NCI-H460 (cell line): ENCODE measurements around the gene PDK4. TPM values are rescaled to one million over a fixed set of nuclear protein-coding genes. Genes with fewer than 3 reads are reported as not detected.
"Not testable (repeated sequence)": the region's sequence is repeated elsewhere in the genome, so short reads cannot be mapped to it uniquely, and the experiment has no call there.

Experiments used
- DNase-seq: peaks from one replicate; pipeline ENCODE4 v3.0.0-alpha.2; 2016; ENCODE audit warnings: low read depth; ENCODE audit errors: extremely low read depth
- total RNA-seq: library from RNA; depleted of rRNA; stranded (reverse); fragments of >200 nt; shearing (Covaris generic); gene quantifications from 2 replicates; pipeline ENCODE4 v1.2.3, GENCODE V29; 2014

PDK4 gene
- total RNA-seq, 1 experiment from 2014 or later, result 6.2 TPM

DNA sequence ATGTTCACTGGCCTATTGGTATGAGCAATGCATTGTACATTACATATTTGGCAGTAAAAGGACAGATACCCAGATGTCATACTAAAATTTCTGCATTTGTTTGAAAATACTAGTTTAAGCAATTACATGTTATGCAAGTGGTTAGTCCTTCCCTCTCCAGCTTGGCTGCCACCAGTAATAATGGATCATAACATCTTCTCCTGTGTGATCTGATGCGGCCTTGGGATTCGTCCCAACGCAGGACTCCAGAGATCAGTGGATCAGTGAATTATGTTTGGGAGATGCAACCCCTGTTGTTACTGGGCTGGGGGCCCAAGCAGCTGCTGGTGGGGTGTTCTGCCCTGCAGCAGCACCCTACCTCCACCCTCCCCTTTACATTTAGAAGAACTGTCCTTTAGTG lies 11.2 kb upstream of the PDK4 start:
- no peak for DNase-seq

DNA sequence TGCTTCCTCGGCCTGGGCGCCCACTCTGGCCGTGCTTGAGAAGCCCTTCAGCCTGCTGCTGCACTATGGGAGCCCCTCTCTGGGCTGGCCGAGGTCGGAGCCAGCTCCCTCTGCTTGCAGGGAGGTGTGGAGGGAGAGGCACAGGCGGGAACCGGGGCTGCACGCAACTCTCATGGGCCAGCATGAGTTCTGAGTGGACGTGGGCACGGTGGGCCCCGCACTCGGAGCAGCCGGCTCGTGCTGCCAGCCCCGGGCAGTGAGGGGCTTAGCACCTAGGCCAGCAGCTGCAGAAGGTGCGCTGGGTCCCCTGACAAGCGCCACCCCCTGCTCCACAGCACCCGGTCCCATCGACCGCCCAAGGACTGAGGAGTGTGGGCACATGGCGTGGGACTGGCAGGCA lies 9.0 kb upstream of the PDK4 start:
- no peak for DNase-seq

GRCh38 chr7:95604811-95605210 lies 8.5 kb upstream of the PDK4 start:
- DNase-seq, result not testable (repeated sequence)

- not testable (repeated sequence) for DNase-seq
These were observed 8.1 kb upstream of the PDK4 start for GRCh38 chr7:95604397-95604796.

GRCh38 chr7:95602421-95602820 lies 6.1 kb upstream of the PDK4 start:
- DNase-seq, result no peak

GRCh38 chr7:95601316-95601715 lies 5.0 kb upstream of the PDK4 start:
- no peak for DNase-seq

DNA sequence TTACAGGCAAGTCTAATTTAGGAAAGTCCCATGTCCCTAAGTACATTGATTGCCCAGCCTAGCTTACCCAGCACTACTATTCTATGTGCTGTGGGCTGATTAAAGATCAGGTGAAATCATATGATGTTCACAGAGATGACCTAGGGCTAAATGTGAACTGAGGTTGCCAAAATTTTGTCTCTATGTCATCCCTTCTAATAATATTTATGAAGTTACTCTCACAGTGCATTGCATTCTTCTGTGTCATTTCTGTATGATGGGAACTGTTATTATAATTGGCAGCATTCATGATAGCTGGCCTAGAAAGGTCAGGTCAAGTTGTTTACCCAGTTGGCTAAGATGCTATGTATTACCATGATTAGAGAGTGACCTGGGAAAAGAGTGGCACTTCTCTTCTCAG lies 2.8 kb upstream of the PDK4 start:
- DNase-seq, result no peak

- no peak for DNase-seq
These were observed 2.2 kb upstream of the PDK4 start for GRCh38 chr7:95598511-95598910.

DNA sequence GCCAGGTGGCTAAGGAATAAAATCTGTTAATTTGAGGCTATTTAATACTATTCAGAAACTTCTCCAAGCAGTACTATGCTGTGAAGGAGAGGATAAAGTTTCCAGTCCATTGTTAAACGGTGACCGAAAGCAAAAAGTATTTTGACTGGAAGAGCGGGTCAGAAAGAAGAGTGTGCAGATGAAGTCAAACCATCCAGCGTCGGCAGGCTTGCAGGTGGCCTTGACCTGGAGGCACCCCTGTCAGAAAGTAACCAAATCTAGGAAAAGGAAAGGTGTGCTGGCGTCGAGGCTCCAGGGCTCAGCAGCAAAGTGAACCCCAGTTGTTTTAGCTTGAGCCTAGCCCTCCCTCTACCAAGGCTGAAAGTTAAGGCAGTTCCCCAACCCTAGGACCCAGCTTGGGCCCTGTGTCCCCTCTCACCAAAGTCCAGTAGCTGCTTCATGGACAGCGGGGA lies 544 bp downstream of the PDK4 start:
- no peak for DNase-seq

GRCh38 chr7:95594185-95594584 lies 2.1 kb downstream of the PDK4 start:
- DNase-seq, result no peak

DNA sequence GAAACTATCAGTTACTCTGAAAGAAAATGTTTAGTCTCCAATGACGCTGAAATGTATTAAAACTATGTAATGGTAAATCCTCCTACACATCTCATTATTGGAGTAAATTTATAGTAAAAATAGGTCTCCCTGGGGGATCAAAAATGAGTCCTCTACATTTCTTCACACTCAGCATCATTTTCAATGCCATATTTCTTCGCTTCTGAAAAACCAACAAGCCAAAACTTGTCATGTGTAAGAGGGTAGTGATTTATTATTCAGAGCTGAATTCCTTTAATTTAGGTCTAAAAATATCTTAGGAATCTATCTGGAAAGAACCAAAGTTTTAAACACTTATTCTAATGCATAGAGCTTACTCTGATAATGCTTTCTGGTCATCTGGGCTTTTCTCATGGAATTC lies 3.0 kb downstream of the PDK4 start:
- DNase-seq, result no peak

DNA sequence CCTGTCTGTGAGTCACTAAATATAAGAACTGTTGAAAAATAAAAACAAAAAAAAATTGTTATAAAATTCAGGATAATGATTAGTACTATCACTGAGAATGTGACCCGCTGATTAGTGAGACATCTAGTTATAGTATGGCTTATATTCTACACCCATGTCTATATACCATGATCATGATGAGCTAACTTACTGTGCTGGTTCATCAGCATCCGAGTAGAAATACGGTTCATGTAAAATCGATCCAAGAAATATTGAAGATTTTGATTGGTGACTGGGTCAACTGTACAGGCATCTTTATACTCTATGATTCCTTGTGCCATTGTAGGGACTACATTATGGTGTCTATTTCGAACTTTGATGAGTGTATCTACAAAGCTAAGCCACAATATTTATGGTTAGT lies 3.7 kb downstream of the PDK4 start:
- DNase-seq, result no peak

DNA sequence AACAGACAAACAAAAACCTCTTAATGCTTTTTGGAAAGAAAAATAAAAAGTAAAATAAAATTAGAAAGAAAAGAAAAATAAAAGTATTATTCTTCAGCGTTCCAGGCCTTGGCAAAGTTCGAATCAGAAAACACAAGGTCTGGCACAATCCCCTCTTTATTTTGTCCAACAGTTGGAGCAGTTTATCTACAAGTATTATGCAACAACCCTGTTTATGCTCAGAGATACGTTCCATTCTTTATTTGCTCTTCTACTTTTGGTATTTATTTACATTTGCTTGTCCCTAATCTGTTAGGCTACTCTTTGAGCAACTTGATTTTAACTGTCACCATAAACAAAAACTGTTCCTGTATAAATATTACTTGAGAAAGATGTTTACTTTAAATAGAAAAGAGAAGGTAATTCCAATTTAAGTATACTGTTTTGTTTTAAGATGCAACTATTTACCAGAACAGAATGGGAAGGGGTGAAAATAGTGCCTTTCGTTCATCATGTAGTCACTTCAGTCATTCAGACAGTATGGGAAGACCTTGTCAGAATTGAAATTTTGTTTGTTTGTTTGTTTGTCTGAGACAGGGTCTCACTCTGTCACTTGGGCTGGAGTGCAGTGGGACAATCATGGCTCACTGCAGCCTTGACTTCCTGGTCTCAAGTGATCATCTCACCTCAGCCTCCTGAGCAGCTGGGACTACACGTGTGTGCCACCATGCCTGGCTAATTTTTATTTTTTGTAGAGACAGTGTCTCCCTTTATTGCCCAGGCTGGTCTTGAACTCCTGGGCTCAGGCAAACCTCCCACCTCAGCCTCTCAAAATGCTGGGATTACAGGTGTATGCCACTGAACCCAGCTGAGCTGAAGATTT lies 5.7 kb downstream of the PDK4 start:
- no peak for DNase-seq

GRCh38 chr7:95589766-95590165 lies 6.5 kb downstream of the PDK4 start:
- DNase-seq, result no peak

GRCh38 chr7:95589031-95589430 lies 7.3 kb downstream of the PDK4 start:
- DNase-seq, result no peak

- no peak for DNase-seq
These were observed 9.4 kb downstream of the PDK4 start for GRCh38 chr7:95586951-95587301.

- DNase-seq, result no peak
These were observed 10.9 kb downstream of the PDK4 start for GRCh38 chr7:95585426-95585789.

DNA sequence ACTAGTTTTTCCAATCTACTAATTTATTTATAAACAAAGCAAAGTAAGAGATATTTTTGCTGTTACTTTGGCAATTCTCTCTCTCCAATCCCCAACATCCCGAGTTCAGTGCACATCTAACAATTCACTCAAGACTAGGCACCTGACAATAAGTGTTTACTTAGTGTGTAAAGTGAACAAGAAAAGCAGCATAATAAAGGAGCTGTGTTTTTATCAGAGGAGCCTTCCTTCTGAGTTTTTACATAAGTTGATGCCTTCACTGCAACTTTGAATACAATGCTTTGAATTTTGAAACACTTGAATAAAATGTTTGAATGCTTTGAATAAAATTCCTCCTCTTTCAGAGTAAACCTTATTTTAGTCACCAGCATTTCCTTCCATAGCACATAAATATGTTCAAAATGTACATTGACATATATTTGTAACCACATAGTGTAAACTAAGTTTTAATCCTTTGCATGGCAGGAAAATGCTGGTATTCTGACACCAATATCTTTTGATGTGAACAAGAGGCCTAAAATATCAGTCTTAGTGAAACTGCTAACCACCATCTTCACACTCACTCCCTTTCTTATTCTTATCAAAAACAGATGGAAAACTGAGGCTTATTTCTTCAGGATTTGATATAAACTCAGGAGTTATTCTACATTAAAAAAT lies 11.4 kb downstream of the PDK4 start:
- DNase-seq, result no peak

- no peak for DNase-seq
These were observed 12.3 kb downstream of the PDK4 start for GRCh38 chr7:95583834-95584621.

- no peak for DNase-seq
These were observed 13.6 kb downstream of the PDK4 start for GRCh38 chr7:95582578-95583293.

GRCh38 chr7:95581467-95581866 lies 14.8 kb downstream of the PDK4 start:
- DNase-seq, result no peak
